ENCODE measurements around the gene SMCO2.

The SMCO2 gene

DNA sequence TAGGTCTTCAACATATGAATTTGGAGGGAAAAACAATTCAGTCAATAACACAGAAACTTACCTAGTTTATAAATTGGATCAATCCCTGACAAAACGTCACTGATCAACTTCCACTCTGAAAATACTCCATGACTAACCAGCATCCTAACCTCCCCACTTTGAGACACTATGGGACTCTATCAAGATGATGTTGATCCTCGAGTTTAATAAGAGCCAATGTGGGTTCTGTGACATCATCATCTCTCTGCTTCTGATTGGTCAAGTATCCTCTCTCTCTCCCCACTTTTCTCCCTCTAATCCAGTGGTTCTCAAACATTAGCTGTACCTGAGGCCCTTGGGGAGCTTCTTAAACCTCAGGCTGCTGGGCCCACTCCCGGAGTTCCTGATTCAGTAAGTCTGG lies at the start of gene SMCO2:
SMCO2 (plus strand) TSS at position 301 of the 400 bp plus-strand sequence. CDS start 23,896 bp downstream, outside the sequence.
- no peak for DNase-seq

- no peak for DNase-seq
Observed at GRCh38 chr12:27398466-27398865, 48.1 kb upstream of the SMCO2 start.

DNA sequence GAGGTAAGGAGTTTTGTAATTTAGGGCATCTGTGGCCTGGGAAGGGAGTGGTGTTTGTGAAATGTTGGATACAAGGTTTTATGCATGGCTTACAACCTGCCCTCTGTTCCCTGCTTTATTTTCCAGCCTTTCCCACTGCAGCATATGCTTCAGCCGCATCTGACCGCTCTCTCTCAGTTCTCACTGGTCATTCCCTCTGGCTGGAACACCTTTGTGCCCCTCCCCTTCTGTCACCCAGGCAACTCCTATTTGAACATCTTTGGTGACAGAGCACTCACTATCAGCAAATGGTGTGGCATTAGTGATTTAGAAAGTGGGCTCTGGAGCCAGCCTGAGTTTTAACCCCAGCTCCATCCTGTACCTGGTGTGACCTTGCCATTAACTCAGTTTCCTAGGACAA lies 47.5 kb upstream of the SMCO2 start:
- DNase-seq, result no peak

DNA sequence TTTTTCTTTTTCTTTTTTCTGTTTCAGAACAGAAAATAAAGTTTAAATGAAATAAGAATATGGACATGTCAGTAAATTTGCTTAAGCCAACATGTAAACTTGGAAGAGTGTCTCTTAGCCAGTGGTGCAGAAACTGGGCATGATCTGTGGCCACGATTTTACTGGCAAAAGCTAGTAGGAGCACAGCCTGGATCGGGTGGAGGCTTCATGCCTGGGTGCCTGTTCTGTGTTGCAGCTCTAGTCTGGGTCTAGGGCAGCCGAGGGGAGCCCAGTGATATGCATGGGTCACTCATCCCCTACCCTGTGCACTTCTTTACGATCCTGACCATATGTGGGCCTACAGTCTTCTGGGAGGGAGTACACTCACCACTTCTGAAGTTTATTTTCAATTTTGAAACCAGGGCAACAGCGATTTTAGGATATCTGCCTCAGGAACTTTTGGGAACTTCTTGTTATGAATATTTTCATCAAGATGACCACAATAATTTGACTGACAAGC lies 45.6 kb upstream of the SMCO2 start:
- no peak for DNase-seq

- DNase-seq, result no peak
Observed at GRCh38 chr12:27412047-27412446, 34.5 kb upstream of the SMCO2 start.

GRCh38 chr12:27422697-27423096 lies 23.8 kb upstream of the SMCO2 start:
- no peak for DNase-seq

DNA sequence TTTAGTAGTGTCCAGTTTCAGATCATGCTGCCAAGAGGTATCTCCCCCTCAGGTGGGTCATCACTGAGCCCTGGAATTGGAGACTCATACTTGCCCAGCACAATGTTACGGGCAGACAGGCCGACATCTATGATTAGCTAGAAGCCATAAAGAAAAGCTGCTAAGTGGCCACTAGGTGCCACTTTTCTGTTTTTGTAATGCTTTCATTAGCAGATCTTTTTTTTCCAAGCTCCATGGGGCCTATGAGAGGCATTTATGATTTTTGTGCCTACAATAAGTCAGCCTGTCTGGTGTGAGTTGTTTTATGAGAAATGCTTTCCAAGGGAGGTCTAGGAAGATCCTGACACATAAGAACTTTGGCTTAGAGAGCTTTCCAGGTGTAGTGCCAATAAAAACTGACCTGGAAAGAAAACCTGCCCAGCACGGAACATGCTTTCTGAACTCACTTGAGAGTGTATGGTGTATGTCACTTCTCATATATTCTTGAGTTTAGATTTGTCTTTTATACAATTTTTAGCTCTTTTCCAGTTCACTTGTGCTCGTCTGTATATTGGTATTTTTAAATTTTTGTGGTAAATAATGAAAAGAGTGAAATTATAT lies 21.8 kb upstream of the SMCO2 start:
- peak; percentile 61 for DNase-seq

DNA sequence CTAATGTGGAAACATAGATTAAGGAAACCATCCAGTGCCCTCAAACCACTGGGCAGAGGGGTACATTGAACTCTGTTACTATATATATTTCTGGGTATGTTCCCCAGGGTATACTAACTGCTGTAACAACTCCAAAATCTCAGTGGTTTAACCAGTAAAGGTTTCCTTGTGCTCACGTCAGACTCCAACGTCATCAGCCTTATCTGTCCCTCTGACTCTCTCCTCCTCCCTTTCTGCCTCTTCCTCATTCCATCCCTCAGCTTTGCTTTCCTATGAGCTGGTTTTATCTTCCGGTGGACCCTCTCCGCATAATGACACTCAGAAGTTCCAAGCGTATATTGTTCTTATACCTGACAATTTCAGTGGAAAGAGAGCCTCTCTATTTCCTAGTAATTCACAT lies 21.2 kb upstream of the SMCO2 start:
- no peak for DNase-seq

DNA sequence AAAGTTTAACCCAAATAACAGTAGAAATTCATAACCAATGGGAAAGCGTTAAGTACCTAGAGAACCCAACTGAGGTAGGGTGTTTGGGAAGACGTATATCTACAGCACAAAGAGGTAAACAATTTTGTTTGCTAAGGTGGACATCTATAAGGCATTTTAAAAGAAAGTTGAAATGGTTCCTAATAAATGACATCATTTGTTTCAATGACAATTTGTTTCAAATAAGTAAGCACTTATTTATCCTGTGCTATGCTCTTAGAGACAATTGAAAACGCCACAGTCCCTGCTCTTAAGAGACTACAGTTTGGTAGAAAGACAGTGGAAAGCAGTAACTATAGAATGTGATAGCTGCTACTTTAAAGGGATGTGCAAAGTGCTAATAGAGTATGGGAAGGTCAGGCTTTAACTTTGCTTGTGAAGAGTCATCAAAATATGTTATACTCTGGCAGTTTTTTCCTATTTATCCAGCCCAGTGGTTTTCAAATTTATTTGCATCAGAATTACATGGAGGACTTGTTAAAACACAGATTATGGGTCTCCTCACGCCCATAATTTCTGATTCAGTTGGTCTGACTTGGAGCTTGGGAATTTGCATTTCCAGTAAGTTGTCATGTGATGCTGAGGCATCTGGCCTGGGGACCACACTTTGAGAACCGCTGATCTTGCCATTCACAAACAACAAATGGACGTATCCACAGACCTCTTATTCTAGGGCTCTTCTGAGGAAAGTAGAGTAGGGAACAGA lies 19.6 kb upstream of the SMCO2 start:
- DNase-seq, result no peak

DNA sequence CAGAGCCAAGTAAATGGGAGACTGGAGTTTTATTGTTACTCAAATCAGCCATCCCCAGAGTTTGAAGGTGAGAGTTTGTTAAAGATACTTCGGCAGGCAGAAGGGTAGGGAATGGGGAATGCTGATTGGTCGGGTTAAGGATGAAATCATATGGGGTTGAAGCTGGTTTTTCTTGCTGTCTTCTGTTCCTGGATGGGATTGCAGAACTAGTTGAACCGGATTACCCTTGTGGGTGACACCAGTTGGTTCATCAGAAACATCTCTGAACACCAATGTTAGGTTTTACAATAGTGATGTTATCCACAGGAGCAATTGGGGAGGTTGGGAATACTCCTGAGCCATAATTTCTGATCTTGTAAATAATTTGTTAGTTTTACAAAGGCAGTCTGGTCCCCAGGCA lies 18.7 kb upstream of the SMCO2 start:
- DNase-seq, result no peak

DNA sequence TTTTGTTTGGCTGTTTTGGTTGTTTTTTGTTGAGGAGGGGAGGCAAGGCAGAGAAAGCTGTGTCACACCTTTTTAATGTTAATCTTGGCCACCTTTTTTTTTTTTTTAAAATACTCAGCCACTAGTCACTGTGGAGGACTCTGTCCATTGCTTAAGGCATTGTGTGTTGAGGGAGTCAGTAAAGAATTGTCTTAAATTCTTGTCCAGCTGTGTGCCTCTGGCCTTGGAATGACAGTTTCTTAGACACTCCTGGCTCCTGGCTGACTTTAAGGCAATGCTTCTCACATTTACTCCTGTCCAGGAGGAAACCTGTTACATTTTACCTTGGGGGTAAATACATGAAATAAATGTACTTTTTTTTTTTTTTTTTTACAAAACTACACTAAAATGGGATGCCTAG lies 18.1 kb upstream of the SMCO2 start:
- no peak for DNase-seq

- DNase-seq, result no peak
Observed at GRCh38 chr12:27429606-27430005, 16.9 kb upstream of the SMCO2 start.

GRCh38 chr12:27431185-27431584 lies 15.4 kb upstream of the SMCO2 start:
- no peak for DNase-seq

DNA sequence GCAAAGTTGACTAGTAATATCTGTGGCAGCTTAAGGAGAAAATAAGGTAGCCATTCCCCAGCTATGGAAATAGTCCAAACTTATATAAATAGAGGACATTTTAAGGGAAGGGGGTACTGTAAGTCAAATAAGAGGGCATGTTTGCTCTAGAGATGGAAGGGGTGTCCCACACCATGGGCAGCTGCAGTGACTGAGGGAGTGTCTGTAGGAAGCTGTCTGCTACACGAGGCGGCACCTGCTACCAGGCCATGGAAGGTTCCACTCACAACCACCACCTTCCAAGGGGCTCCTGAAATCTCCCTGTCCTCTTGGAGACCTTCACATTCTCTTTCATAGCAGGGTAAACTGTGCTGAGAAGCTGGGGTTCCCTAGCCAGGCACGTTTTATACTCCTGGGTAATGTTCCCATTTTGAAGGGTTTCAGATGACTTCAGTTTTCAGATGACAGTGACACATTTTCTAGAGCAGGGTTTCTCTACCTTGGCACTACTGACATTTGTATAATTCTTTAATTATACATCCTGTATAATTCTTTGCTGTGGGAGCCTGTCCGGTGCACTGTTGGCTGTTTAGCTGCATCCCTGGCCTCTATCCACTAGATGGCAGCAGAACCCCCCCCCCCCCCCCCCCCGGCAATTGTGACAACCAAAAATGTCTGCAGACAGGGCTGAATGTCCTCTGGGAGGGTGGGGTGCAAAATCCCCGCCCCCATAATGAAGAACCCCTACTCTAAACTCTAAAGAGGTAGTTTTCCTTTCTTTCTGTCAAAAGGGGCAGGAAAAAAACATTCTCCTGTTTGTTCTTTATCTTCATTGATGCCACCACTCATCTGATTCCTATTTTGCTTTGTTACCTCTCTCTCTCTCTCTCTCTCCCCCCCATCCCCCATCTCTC lies 11.6 kb upstream of the SMCO2 start:
- peak; percentile 27 for DNase-seq

- no peak for DNase-seq
Observed at GRCh38 chr12:27436029-27436428, 10.5 kb upstream of the SMCO2 start.

- DNase-seq, result no peak
Observed at GRCh38 chr12:27436768-27437167, 9.8 kb upstream of the SMCO2 start.

DNA sequence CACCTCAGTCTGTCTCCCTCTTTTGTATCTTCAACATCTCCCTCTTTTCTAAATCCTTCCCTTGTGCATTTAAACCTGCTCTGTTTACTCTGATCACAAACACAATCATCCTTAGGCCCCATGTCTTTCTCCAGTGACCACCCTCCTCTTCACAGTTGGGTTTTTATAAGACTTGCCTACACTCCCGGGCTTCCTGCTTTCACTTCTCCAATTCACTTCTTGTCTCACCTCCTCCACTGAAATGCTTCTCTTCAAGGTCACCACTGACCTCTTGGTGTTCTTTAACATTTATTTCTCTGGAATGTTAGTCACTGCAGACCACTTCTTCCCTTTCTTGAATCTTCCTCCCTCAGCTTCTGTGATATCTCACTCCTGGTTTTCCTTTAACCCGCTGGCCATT lies 8.7 kb upstream of the SMCO2 start:
- DNase-seq, result no peak

DNA sequence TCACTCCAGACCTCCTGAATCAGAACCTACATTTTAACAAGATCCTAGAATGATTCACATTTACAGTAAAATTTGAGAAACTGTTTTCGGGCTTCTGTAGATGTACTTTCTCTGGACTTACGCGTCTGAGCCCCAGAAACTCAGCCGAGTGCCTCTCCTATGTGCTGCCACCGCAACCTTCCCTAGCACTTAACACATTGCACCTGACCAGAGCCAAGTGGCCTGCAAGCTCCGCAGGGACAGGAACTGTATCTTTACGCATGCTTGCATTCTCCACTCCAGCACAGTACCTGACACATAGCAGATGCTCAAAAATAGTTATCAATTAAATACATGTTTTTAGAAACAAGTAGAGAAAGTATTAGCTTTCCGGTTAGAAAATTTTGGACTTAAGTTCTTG lies 1.2 kb downstream of the SMCO2 start:
- no peak for DNase-seq

GRCh38 chr12:27449026-27449425 lies 2.5 kb downstream of the SMCO2 start:
- DNase-seq, result no peak

DNA sequence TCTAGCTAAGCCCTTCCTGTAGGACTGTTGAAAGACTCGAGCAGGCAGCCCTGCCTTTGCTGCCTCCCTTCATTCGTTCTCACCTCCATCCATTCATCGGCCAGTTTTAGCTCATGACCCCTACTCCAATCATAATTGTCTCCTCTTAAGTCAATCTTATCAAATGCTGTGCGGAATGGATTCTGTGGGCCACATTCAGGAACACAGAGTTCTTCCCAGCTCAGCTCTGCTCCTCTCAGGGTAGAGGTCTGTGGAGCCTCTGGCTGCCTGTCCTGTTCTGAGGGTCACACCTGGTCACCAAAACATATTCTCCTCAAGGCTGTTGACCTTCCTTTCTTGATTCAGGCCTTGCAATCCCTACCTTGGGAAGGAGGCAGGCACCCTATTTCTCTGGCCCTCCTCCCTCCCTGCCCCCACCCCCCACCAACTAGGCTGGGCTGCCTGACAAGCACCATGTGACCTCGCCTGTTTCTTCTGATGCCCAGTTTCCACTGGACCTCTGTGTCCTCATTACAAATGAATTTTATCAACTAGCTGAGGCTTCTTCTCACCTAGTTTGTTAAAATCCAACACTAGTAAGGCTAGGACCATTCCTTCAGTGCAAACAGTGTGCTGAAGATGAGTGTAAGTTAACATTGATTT lies 3.5 kb downstream of the SMCO2 start:
- no peak for DNase-seq

DNA sequence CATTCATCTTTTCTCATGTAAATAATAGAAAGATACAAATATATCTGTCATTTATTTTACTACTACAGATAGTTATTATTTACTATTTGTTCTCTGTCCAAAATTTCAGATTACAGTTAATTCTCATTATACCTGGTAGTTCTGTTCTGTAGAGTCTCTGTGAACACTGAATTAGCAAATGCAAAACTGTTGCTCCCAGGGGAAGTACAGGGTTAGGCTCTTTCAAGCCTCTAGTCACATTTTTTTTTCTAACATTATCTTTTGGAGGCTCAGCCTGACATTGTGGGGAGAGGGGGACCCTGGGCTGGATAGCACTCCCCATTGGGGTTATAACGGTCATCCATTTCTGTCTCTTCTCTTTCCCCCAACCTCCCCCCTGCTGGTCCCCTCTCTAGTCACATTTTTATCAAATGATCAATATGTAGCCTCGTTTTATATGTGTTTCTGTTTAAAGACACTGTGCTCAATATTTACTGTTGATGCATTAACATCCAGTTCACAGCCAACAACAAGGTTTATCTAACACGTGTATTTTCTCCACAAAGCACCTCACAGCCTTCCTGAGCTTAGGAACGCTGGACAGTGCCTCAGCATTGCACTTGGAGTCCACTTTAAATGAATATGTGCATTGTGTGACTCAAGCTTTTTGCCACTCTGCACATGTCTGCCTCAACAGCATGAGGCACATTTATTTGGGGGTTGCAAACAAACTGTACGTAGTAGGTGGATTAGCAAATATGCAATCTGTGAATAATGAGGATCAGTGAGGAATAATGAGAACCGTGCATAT lies 4.7 kb downstream of the SMCO2 start:
- no peak for DNase-seq

DNA sequence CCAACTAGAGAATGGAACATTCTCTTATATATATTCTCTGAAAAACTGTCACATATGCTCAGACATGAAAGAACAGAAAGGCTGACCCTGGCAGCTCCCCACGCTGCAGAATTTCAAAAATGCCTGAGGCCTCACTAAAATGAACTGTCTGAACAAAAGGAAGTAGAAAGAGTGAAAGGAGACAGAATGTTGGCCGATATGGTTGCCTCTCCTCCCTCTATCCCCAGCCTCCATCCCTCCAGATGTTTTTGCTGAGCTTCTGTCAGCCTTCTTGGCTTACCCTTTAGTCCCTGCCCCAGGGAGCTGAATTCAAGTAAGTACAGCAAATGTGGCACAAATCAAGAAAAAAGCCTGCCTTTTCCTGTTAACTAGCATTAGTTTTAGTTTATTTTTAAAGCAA lies 6.9 kb downstream of the SMCO2 start:
- DNase-seq, result no peak
